H9 (cell line): ENCODE measurements around the gene PCID2. TPM values are rescaled to one million over a fixed set of nuclear protein-coding genes. Genes with fewer than 3 reads are reported as not detected.

Experiments used
- DNase-seq: peaks from one replicate; pipeline ENCODE4 v3.0.0-alpha.2; 2017
- H2AFZ ChIP-seq: one replicate; pipeline ENCODE4 v1.6.1; 2013; ENCODE audit warnings: mild to moderate bottlenecking, low read length, control low read depth, moderate library complexity
- H2AK5ac ChIP-seq: 2 replicates; pipeline ENCODE4 v1.6.1; 2013; ENCODE audit warnings: low read length, control low read depth, mixed read lengths; ENCODE audit not compliant: insufficient read length
- H2BK120ac ChIP-seq: one replicate; pipeline ENCODE4 v1.6.1; 2013; ENCODE audit warnings: low read depth, mild to moderate bottlenecking, low read length, control low read depth, inconsistent platforms; ENCODE audit not compliant: poor library complexity, severe bottlenecking
- H2BK12ac ChIP-seq: 2 replicates; pipeline ENCODE4 v1.6.1; 2013; ENCODE audit warnings: low read length, control low read depth, mixed read lengths, low read depth; ENCODE audit not compliant: insufficient read length
- H2BK15ac ChIP-seq: 2 replicates; pipeline ENCODE4 v1.6.1; 2013; ENCODE audit warnings: low read depth, low read length, control low read depth
- H2BK20ac ChIP-seq: one replicate; pipeline ENCODE4 v1.6.1; 2013; ENCODE audit warnings: low read depth, mild to moderate bottlenecking, low read length, control low read depth, inconsistent platforms; ENCODE audit not compliant: poor library complexity, severe bottlenecking
- H2BK5ac ChIP-seq: 2 replicates; pipeline ENCODE4 v1.6.1; 2013; ENCODE audit warnings: low read length, control low read depth, mixed read lengths; ENCODE audit not compliant: insufficient read length
- H3K14ac ChIP-seq: 2 replicates; pipeline ENCODE4 v1.6.1; 2013; ENCODE audit warnings: low read length, control low read depth; ENCODE audit not compliant: insufficient read depth
- H3K18ac ChIP-seq: 2 replicates; pipeline ENCODE4 v1.6.1; 2013; ENCODE audit warnings: low read depth, mild to moderate bottlenecking, mixed read lengths, low read length, control low read depth; ENCODE audit not compliant: insufficient read length
- H3K23ac ChIP-seq: 2 replicates; pipeline ENCODE4 v1.6.1; 2013; ENCODE audit warnings: low read length, control low read depth, mixed read lengths, low read depth; ENCODE audit not compliant: insufficient read length
- H3K23me2 ChIP-seq: 2 replicates; pipeline ENCODE4 v1.6.1; 2013; ENCODE audit warnings: low read depth, mild to moderate bottlenecking, mixed read lengths, low read length, control low read depth; ENCODE audit not compliant: insufficient read length, poor library complexity, severe bottlenecking
- H3K27ac ChIP-seq: 2 replicates; pipeline ENCODE4 v1.5.1; 2013; ENCODE audit warnings: low read length, control low read depth, mixed read lengths, low read depth; ENCODE audit not compliant: insufficient read length
- H3K27me3 ChIP-seq: 2 replicates; pipeline ENCODE4 v1.6.1; 2013; ENCODE audit warnings: low read length, control low read depth, inconsistent platforms; ENCODE audit not compliant: insufficient read depth
- H3K4ac ChIP-seq: 2 replicates; pipeline ENCODE4 v1.6.1; 2013; ENCODE audit warnings: low read depth, mild to moderate bottlenecking, control low read depth, inconsistent platforms, low read length, moderate library complexity
- H3K4me1 ChIP-seq: 2 replicates; pipeline ENCODE4 v1.6.1; 2013; ENCODE audit warnings: low read length, control low read depth, inconsistent platforms; ENCODE audit not compliant: insufficient read depth
- H3K4me2 ChIP-seq: 2 replicates; pipeline ENCODE4 v1.6.1; 2013; ENCODE audit warnings: low read length, control low read depth, mixed read lengths; ENCODE audit not compliant: insufficient read length, insufficient read depth
- H3K56ac ChIP-seq: 2 replicates; pipeline ENCODE4 v1.6.1; 2013; ENCODE audit warnings: low read depth, mild to moderate bottlenecking, mixed read lengths, low read length, control low read depth; ENCODE audit not compliant: insufficient read length
- H3K79me1 ChIP-seq: 2 replicates; pipeline ENCODE4 v1.6.1; 2013; ENCODE audit warnings: low read depth, mild to moderate bottlenecking, moderate library complexity, low read length, control low read depth, inconsistent platforms; ENCODE audit not compliant: insufficient read depth, poor library complexity, severe bottlenecking
- H3K79me2 ChIP-seq: 2 replicates; pipeline ENCODE4 v1.6.1; 2013; ENCODE audit warnings: low read length, control low read depth, inconsistent platforms; ENCODE audit not compliant: insufficient read depth
- H3K9ac ChIP-seq: 2 replicates; pipeline ENCODE4 v1.6.1; 2013; ENCODE audit warnings: low read length, control low read depth, mixed read lengths; ENCODE audit not compliant: insufficient read length; ENCODE audit errors: extremely low read depth
- H3K9me3 ChIP-seq: one replicate; pipeline ENCODE4 v1.6.1; 2013; ENCODE audit warnings: low read depth, low read length, inconsistent platforms; ENCODE audit not compliant: control insufficient read depth
- H3T11ph ChIP-seq: one replicate; pipeline ENCODE4 v1.6.1; 2013; ENCODE audit warnings: mild to moderate bottlenecking, low read length, control low read depth, inconsistent platforms
- H4K20me1 ChIP-seq: one replicate; pipeline ENCODE4 v1.6.1; 2013; ENCODE audit not compliant: control insufficient read depth, insufficient read length, insufficient read depth
- H4K5ac ChIP-seq: 2 replicates; pipeline ENCODE4 v1.6.1; 2013; ENCODE audit warnings: low read depth, mild to moderate bottlenecking, mixed read lengths, low read length, control low read depth; ENCODE audit not compliant: insufficient read length
- H4K8ac ChIP-seq: replicated peaks from 2 replicates; pipeline ENCODE4 v1.6.1; 2013; ENCODE audit warnings: low read length, control low read depth, mixed read lengths, low read depth; ENCODE audit not compliant: insufficient read length
- H4K91ac ChIP-seq: 2 replicates; pipeline ENCODE4 v1.6.1; 2013; ENCODE audit warnings: low read depth, mild to moderate bottlenecking, moderate library complexity, mixed read lengths, low read length, control low read depth; ENCODE audit not compliant: insufficient read length
- H3K27ac Mint-ChIP-seq, 3 experiments: 2 replicates in 2 of 3; 3 replicates in 1 of 3; pipeline ENCODE4 v1.8.0; 2020 to 2021; ENCODE audit warnings: mixed read lengths in 3 of 3, mild to moderate bottlenecking in 1 of 3, moderate library complexity in 1 of 3
- H3K27me3 Mint-ChIP-seq: 2 replicates; pipeline ENCODE4 v1.8.0; 2021; ENCODE audit warnings: low read depth, mild to moderate bottlenecking, moderate library complexity, mixed read lengths
- H3K36me3 Mint-ChIP-seq, 3 experiments: 2 replicates in 2 of 3; 3 replicates in 1 of 3; pipeline ENCODE4 v1.8.0; 2020 to 2021; ENCODE audit warnings: low read depth in 3 of 3, mixed read lengths in 3 of 3; ENCODE audit not compliant: insufficient read depth in 1 of 3
- H3K4me1 Mint-ChIP-seq, 2 experiments: 2 replicates each; pipeline ENCODE4 v1.8.0; 2020; ENCODE audit warnings: mixed read lengths in 2 of 2
- H3K4me3 Mint-ChIP-seq, 2 experiments: 2 replicates in 1 of 2; 3 replicates in 1 of 2; pipeline ENCODE4 v1.8.0; 2020 to 2021; ENCODE audit warnings: mild to moderate bottlenecking in 2 of 2, mixed read lengths in 2 of 2, moderate library complexity in 1 of 2
- H3K9me3 Mint-ChIP-seq, 2 experiments: 2 replicates in 1 of 2; 3 replicates in 1 of 2; pipeline ENCODE4 v1.8.0; 2020; ENCODE audit warnings: mild to moderate bottlenecking in 2 of 2, mixed read lengths in 2 of 2, moderate library complexity in 1 of 2
- CTCF ChIP-seq: fragments of 200-600 bp; sonication (generic); conservative IDR thresholded peaks from 3 replicates; pipeline ENCODE4 v1.8.0; 2021; ENCODE audit warnings: antibody characterized with exemption, mild to moderate bottlenecking
- WGBS: extraction: QIAGEN DNeasy Blood & Tissue Kit; methylation state at CpG from one replicate; pipeline ENCODE4 v1.1.7; 2013; ENCODE audit warnings: missing lambda C conversion rate, low lambda C conversion rate, mixed read lengths; ENCODE audit not compliant: insufficient read length; ENCODE audit errors: extremely low coverage; 5-methylcytosine and 5-hydroxymethylcytosine counted together
- total RNA-seq: library from RNA; stranded (reverse); gene quantifications from 2 replicates; pipeline ENCODE4 v1.2.1, GENCODE V29; 2021

PCID2 gene
- total RNA-seq, 1 experiment from 2014 or later = 66.0 TPM

- H4K20me1 ChIP-seq = no peaks in the 10 kb centered on the region
- H3K23ac ChIP-seq = no peak overlapping the region
- no peaks in the 10 kb centered on the region for H3K27me3 Mint-ChIP-seq
- H4K91ac ChIP-seq = no peak overlapping the region
- no peaks in the 10 kb centered on the region for H3K9me3 ChIP-seq
- H3T11ph ChIP-seq = no peak overlapping the region
- no peak overlapping the region for H3K4ac ChIP-seq
- H3K27ac Mint-ChIP-seq = peak overlapping the region in 1 of 3 experiments; percentile 34; a peak in 1 of 7 replicates
- H2BK12ac ChIP-seq = no peak overlapping the region
- H3K79me1 ChIP-seq = peaks cover 4% of the 10 kb centered on the region
- H3K4me3 Mint-ChIP-seq = no peak overlapping the region
- peaks cover 35 to 66% (median 56%) of the 10 kb centered on the region in 3 experiments for H3K36me3 Mint-ChIP-seq
- WGBS = no CpG with 5 or more reads among the region's 7 CpGs
- H2BK120ac ChIP-seq = no peak overlapping the region
- no peak overlapping the region for H4K8ac ChIP-seq
- H3K9me3 Mint-ChIP-seq = no peaks in the 10 kb centered on the region
- no peak overlapping the region for H2AFZ ChIP-seq
- H3K4me1 ChIP-seq = peaks cover 5% of the 10 kb centered on the region; the same call in 1 of the 2 replicates
- no peak overlapping the region for H3K56ac ChIP-seq
- DNase-seq = no peak
- no peaks in the 10 kb centered on the region for H3K23me2 ChIP-seq
- H3K27me3 ChIP-seq = no peaks in the 10 kb centered on the region
- H3K27ac ChIP-seq = no peak overlapping the region
- H2AK5ac ChIP-seq = no peak overlapping the region
- no peak overlapping the region for H3K9ac ChIP-seq
- no peak overlapping the region for H3K14ac ChIP-seq
- no peak overlapping the region for H3K4me2 ChIP-seq
- TF ChIP-seq CTCF = peak; percentile 49; the same call in 2 of the 3 replicates
- no peak overlapping the region for H2BK15ac ChIP-seq
- H3K79me2 ChIP-seq = peaks cover 32% of the 10 kb centered on the region; the same call in 1 of the 2 replicates
- no peak overlapping the region for H2BK5ac ChIP-seq
- H3K4me1 Mint-ChIP-seq = no peaks in the 10 kb centered on the region
- H3K18ac ChIP-seq = no peak overlapping the region
- H4K5ac ChIP-seq = no peak overlapping the region
- H2BK20ac ChIP-seq = no peak overlapping the region
Measured at GRCh38 chr13:113220877-113221276, 12.4 kb upstream of the PCID2 start.
